PFSK-1 (cell line): ENCODE data around the gene OAS1. TPM values are rescaled to one million over a fixed set of nuclear protein-coding genes. Genes with fewer than 3 reads are reported as not detected.

ENCODE experiments used
- FOXP2 ChIP-seq: optimal IDR thresholded peaks from 2 replicates; pipeline ENCODE3; 2011; ENCODE audit warnings: borderline replicate concordance, control low read depth, inconsistent platforms; ENCODE audit not compliant: insufficient read depth; ENCODE audit errors: extremely low read length, extremely low read depth
- POLR2AphosphoS5 ChIP-seq: IDR thresholded peaks from 2 replicates; pipeline ENCODE4 v1.6.1; 2012; ENCODE audit warnings: low read depth, mild to moderate bottlenecking, control low read depth, low read length, moderate library complexity
- REST ChIP-seq, 2 experiments: IDR thresholded peaks; 2 replicates each; pipeline versions ENCODE4 v1.6.1 to v1.8.0; 2011 to 2012; ENCODE audit warnings: low read depth in 2 of 2, low read length in 2 of 2, control low read depth in 1 of 2, inconsistent platforms in 1 of 2, mild to moderate bottlenecking in 1 of 2, moderate library complexity in 1 of 2; ENCODE audit not compliant: insufficient read depth in 1 of 2
- SIN3A ChIP-seq: IDR thresholded peaks from 2 replicates; pipeline ENCODE4 v1.6.1; 2012; ENCODE audit warnings: mild to moderate bottlenecking, low read length, moderate library complexity, borderline replicate concordance; ENCODE audit not compliant: insufficient read depth
- TAF1 ChIP-seq: IDR thresholded peaks from 2 replicates; pipeline ENCODE4 v1.6.1; 2012; ENCODE audit warnings: low read length, control low read depth, borderline replicate concordance; ENCODE audit not compliant: insufficient read depth
- polyA plus RNA-seq: library from polyadenylated mRNA; unstranded; fragments of >200 nt; gene quantifications from one replicate; pipeline ENCODE4 v1.2.1, GENCODE V29; 2012; ENCODE audit warnings: low read depth, missing spikeins; ENCODE audit not compliant: insufficient read length

OAS1 gene
- 21.6 TPM for polyA plus RNA-seq

- TF ChIP-seq POLR2AphosphoS5 (peak; percentile 68), SIN3A (0 out of 2 replicates have a peak, but pooled peaks have one; percentile 76), REST (IDR thresholded peaks at IDR 0.05; ENCODE audit: insufficient read depth in 1 of 2, low read depth in 2 of 2, low read length in 2 of 2) (peak in 1 of 2 experiments; percentile 78; a peak in 2 of 4 replicates), FOXP2 (no peak), TAF1 (peak; percentile 58; the same call in 1 of the 2 replicates)
These were observed at the start of gene OAS1 for GRCh38 chr12:112906712-112907414. Gene OAS1 (plus strand): TSS chr12:112906962. CDS start chr12:112907040, 78 bp downstream.

- TF ChIP-seq POLR2AphosphoS5: no peak
- no peak for TF ChIP-seq FOXP2
- no peak for TF ChIP-seq TAF1
- TF ChIP-seq SIN3A: no peak
- TF ChIP-seq REST (IDR thresholded peaks at IDR 0.05; ENCODE audit: insufficient read depth in 1 of 2, low read depth in 2 of 2, low read length in 2 of 2): no peak
These were observed 47.5 kb upstream of the OAS1 start for GRCh38 chr12:112859291-112859690.

DNA sequence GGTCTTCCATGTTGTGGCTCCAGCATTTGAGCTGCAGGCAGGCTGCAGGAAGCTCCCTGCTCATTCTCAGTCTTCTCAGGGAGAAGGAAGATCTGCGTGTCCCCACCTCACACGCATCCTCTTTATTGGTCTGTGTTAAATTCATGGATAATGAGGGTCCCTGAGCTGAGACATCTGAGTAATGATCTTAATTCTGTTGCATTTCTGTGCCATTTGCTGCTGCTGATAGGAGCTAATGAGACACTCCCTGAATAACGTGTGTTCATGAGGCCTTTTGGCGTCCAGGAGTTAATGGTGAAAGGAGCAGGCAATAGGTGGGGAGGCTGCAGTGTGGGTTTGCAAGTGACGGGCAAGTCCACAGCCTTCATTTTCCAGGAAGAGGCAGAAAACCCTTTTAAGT, 46.6 kb upstream of the OAS1 start:
- TF ChIP-seq REST (IDR thresholded peaks at IDR 0.05; ENCODE audit: insufficient read depth in 1 of 2, low read depth in 2 of 2, low read length in 2 of 2): no peak
- no peak for TF ChIP-seq POLR2AphosphoS5
- no peak for TF ChIP-seq SIN3A
- TF ChIP-seq FOXP2: no peak
- no peak for TF ChIP-seq TAF1

- TF ChIP-seq REST (IDR thresholded peaks at IDR 0.05; ENCODE audit: insufficient read depth in 1 of 2, low read depth in 2 of 2, low read length in 2 of 2) (no peak), SIN3A (no peak), TAF1 (no peak), FOXP2 (no peak), POLR2AphosphoS5 (no peak)
These were observed 45.5 kb upstream of the OAS1 start for GRCh38 chr12:112861284-112861683.
